Endothelial cell of umbilical vein (primary cell): ENCODE measurements around the gene OR9A2. TPM values are rescaled to one million over a fixed set of nuclear protein-coding genes. Genes with fewer than 3 reads are reported as not detected.

Experiments used
- BruUV-seq: library from RNA; stranded (reverse); fragments of 400-500 nt; replicated peaks from 2 replicates; lab custom pipeline; 2021; lab: Mats Ljungman, UMichigan
- CTCF ChIA-PET: fragments of 300-600, 350-600 bp; sonication (Branson Sonifier 250); formaldehyde crosslinking; loops from one replicate; lab custom pipeline; 2021; ENCODE audit warnings: antibody characterized with exemption, inconsistent platforms; lab: Charles Lee
- POLR2A ChIA-PET: fragments of 300-600, 350-600 bp; sonication (Branson Sonifier 250); formaldehyde crosslinking; loops from one replicate; lab custom pipeline; 2021; ENCODE audit warnings: antibody characterized with exemption, inconsistent platforms; lab: Charles Lee
- DNase-seq: peaks from one replicate; pipeline ENCODE4 v3.0.0-alpha.2; 2011; ENCODE audit warnings: low read depth, low spot score
- FAIRE-seq: peaks from 2 replicates; lab custom pipeline; 2011; peaks lifted over from hg19 to GRCh38; lab: Jason Lieb, UNC
- H2AFZ ChIP-seq: 2 replicates; pipeline ENCODE4 v1.6.0; 2012; ENCODE audit warnings: low read depth, low read length, control low read depth, inconsistent platforms
- H3K27ac ChIP-seq: 2 replicates; pipeline ENCODE4 v1.5.1; 2011; ENCODE audit warnings: low read depth, mild to moderate bottlenecking, control low read depth, low read length, moderate library complexity; ENCODE audit not compliant: insufficient read depth
- H3K27me3 ChIP-seq, 2 experiments: 2 replicates each; pipeline versions ENCODE4 v1.6.0 to v1.6.1; 2011; ENCODE audit warnings: low read length in 2 of 2, mixed read lengths in 1 of 2; ENCODE audit not compliant: control insufficient read depth in 2 of 2, insufficient read depth in 2 of 2
- H3K36me3 ChIP-seq, 2 experiments: 2 replicates in 1 of 2; 3 replicates in 1 of 2; pipeline ENCODE4 v1.5.1; 2011; ENCODE audit warnings: low read length in 2 of 2, mild to moderate bottlenecking in 1 of 2, moderate library complexity in 1 of 2; ENCODE audit not compliant: control insufficient read depth in 2 of 2, insufficient read depth in 2 of 2; ENCODE audit errors: extremely low read depth in 1 of 2
- H3K4me1 ChIP-seq: 3 replicates; pipeline ENCODE4 v1.5.1; 2011; ENCODE audit warnings: mild to moderate bottlenecking, low read length; ENCODE audit not compliant: control insufficient read depth, insufficient read depth; ENCODE audit errors: extremely low read depth
- H3K4me2 ChIP-seq: 2 replicates; pipeline ENCODE4 v1.6.1; 2011; ENCODE audit warnings: low read length, control low read depth, mixed read lengths; ENCODE audit not compliant: insufficient read depth
- H3K4me3 ChIP-seq, 3 experiments: fragments of 200-600 bp in 1 of 3; sonication (generic), shearing (Covaris generic) in 1 of 3; replicated peaks in 1 of 3; 2 replicates each; pipeline ENCODE4 v1.5.1; 2011 to 2016; ENCODE audit warnings: control low read depth in 3 of 3, low read length in 3 of 3, mild to moderate bottlenecking in 2 of 3, inconsistent platforms in 1 of 3, low read depth in 1 of 3, moderate library complexity in 1 of 3; ENCODE audit not compliant: insufficient read depth in 1 of 3
- H3K79me2 ChIP-seq: 2 replicates; pipeline ENCODE4 v1.6.0; 2012; ENCODE audit warnings: low read length, inconsistent platforms; ENCODE audit not compliant: control insufficient read depth, insufficient read depth
- H3K9ac ChIP-seq: replicated peaks from 2 replicates; pipeline ENCODE3; 2011; ENCODE audit warnings: low read length, control low read depth; ENCODE audit not compliant: insufficient read depth; ENCODE audit errors: extremely low read depth
- H3K9me1 ChIP-seq: replicated peaks from 3 replicates; pipeline ENCODE4 v1.6.0; 2011; ENCODE audit warnings: mild to moderate bottlenecking, low read length; ENCODE audit not compliant: control insufficient read depth, insufficient read depth; ENCODE audit errors: extremely low read depth
- H3K9me3 ChIP-seq: replicated peaks from 2 replicates; pipeline ENCODE4 v1.5.1; 2012; ENCODE audit warnings: low read length, inconsistent platforms; ENCODE audit not compliant: control insufficient read depth, insufficient read depth
- H4K20me1 ChIP-seq: replicated peaks from 2 replicates; pipeline ENCODE3; 2011; ENCODE audit warnings: mild to moderate bottlenecking, low read length; ENCODE audit not compliant: control insufficient read depth, insufficient read depth; ENCODE audit errors: extremely low read depth
- CTCF ChIP-seq, 2 donors: IDR thresholded peaks; 1 replicate in 1 of 2; 2 replicates in 1 of 2; pipeline ENCODE4 v1.5.1; 2011; ENCODE audit warnings: low read length in 2 of 2, mild to moderate bottlenecking in 2 of 2, moderate library complexity in 2 of 2, control low read depth in 1 of 2, inconsistent platforms in 1 of 2, low read depth in 1 of 2; ENCODE audit not compliant: insufficient read depth in 1 of 2; ENCODE audit errors: extremely low read depth in 1 of 2
- EZH2 ChIP-seq: IDR thresholded peaks from 2 replicates; pipeline ENCODE4 v1.6.1; 2012; ENCODE audit warnings: borderline replicate concordance, low read depth, mild to moderate bottlenecking, moderate library complexity, low read length, inconsistent platforms; ENCODE audit not compliant: severe bottlenecking
- FOS ChIP-seq: IDR thresholded peaks from 2 replicates; pipeline ENCODE4 v1.6.1; 2011; ENCODE audit warnings: mild to moderate bottlenecking, low read length, moderate library complexity, borderline replicate concordance; ENCODE audit not compliant: insufficient read depth
- GATA2 ChIP-seq: IDR thresholded peaks from 2 replicates; pipeline ENCODE4 v1.7.0; 2011; ENCODE audit warnings: low read depth, mild to moderate bottlenecking, moderate library complexity, mixed read lengths, low read length; ENCODE audit not compliant: insufficient read length, insufficient read depth
- JUN ChIP-seq: IDR thresholded peaks from 2 replicates; pipeline ENCODE4 v1.6.1; 2011; ENCODE audit warnings: borderline replicate concordance, low read depth; ENCODE audit not compliant: insufficient read length, insufficient read depth
- MAX ChIP-seq: IDR thresholded peaks from 2 replicates; pipeline ENCODE4 v1.6.1; 2011; ENCODE audit not compliant: insufficient read depth, insufficient read length
- MYC ChIP-seq: IDR thresholded peaks from one replicate; pipeline ENCODE4 v1.6.1; 2011; ENCODE audit warnings: mild to moderate bottlenecking, low read depth, low read length
- POLR2A ChIP-seq: IDR thresholded peaks from 2 replicates; pipeline ENCODE4 v1.6.1; 2012; ENCODE audit warnings: low read depth, mild to moderate bottlenecking, control low read depth, low read length
- POLR2AphosphoS5 ChIP-seq: IDR thresholded peaks from 2 replicates; pipeline ENCODE4 v1.6.1; 2012; ENCODE audit warnings: low read depth, mild to moderate bottlenecking, control low read depth, low read length, moderate library complexity; ENCODE audit not compliant: insufficient read depth
- dilution Hi-C: fragments of 300-500 bp; cut with MboI; formaldehyde crosslinking; loops from one replicate; pipeline ENCODE4 v1.15.0; 2019; ENCODE audit warnings: low sequenced_read_pairs; ENCODE audit not compliant: extremely low pct_ligation_motif_present
- intact Hi-C: fragments of 100-400 bp; cut with micrococcal nuclease; formaldehyde crosslinking; loops from one replicate; pipeline ENCODE4 v1.10.0; 2022
- polyA plus RNA-seq, 4 experiments: library from polyadenylated mRNA; depleted of rRNA in 3 of 4; stranded (reverse) in 3 of 4; unstranded in 1 of 4; fragments of >200 nt; gene quantifications; 2 replicates each; pipeline versions ENCODE4 v1.2.1 to v1.2.3, GENCODE V29; 2011 to 2012; ENCODE audit warnings: missing spikeins in 1 of 4
- total RNA-seq: library from RNA; stranded (reverse); gene quantifications from 2 replicates; pipeline ENCODE4 v1.2.3, GENCODE V29; 2021

OR9A2 gene
- total and polyA plus RNA-seq, 2 donors (not counting 3 experiments of a cell fraction or from before 2014, with no cell fraction given): not detected

GRCh38 chr7:143041346-143041745 is 14.4 kb upstream of the OR9A2 start:
- Histone ChIP-seq H3K27ac (no peak overlapping the region), H3K9me3 (no peaks in the 10 kb centered on the region)

GRCh38 chr7:143040209-143040715 is 13.3 kb upstream of the OR9A2 start:
- BruUV-seq: no TSS peak
- peaks cover 0 to 2% of the 10 kb centered on the region in 2 experiments for H3K27me3 ChIP-seq
- TF ChIP-seq POLR2A (no peak), MAX (no peak), CTCF (IDR thresholded peaks at IDR 0.05; ENCODE audit: extremely low read depth in 1 of 2, insufficient read depth in 1 of 2, low read depth in 1 of 2, low read length in 2 of 2) (no peak), POLR2AphosphoS5 (no peak), GATA2 (no peak), MYC (no peak), FOS (no peak), JUN (no peak), EZH2 (no peak)
- no peak overlapping the region for H3K4me2 ChIP-seq
- intact Hi-C loops (no loop called here), dilution Hi-C loops (no loop called here)
- no peaks in the 10 kb centered on the region for H3K4me1 ChIP-seq
- CTCF ChIA-PET: no interaction called here
- H3K36me3 ChIP-seq: no peaks in the 10 kb centered on the region
- H3K9me3 ChIP-seq: no peaks in the 10 kb centered on the region
- POLR2A ChIA-PET: no interaction called here
- H3K27ac ChIP-seq: no peak overlapping the region
- no peak overlapping the region for H2AFZ ChIP-seq
- H4K20me1 ChIP-seq: no peaks in the 10 kb centered on the region
- no peak for FAIRE-seq
- H3K9me1 ChIP-seq: no peaks in the 10 kb centered on the region
- no peak overlapping the region for H3K4me3 ChIP-seq
- H3K79me2 ChIP-seq: no peaks in the 10 kb centered on the region
- DNase-seq: no peak
- H3K9ac ChIP-seq: no peak overlapping the region

More at GRCh38 chr7:143041346-143041745, 14.4 kb upstream of the OR9A2 start:
- Histone ChIP-seq H3K27me3 (peaks cover under 1 to 2% of the 10 kb centered on the region in 2 experiments), H3K4me2 (no peak overlapping the region), H3K9me1 (no peaks in the 10 kb centered on the region), H3K9ac (no peak overlapping the region), H3K4me3 (no peak overlapping the region), H3K79me2 (no peaks in the 10 kb centered on the region), H2AFZ (no peak overlapping the region), H3K36me3 (no peaks in the 10 kb centered on the region), H4K20me1 (no peaks in the 10 kb centered on the region), H3K4me1 (no peaks in the 10 kb centered on the region)
- dilution Hi-C loops: no loop called here
- CTCF ChIA-PET: interaction anchor here (1.1 kb wide), 1 partner anchor 174 kb away, joined by 5 read pairs; no protein-coding TSS in a partner anchor
- TF ChIP-seq MAX (no peak), EZH2 (no peak), FOS (no peak), JUN (no peak), POLR2AphosphoS5 (no peak), POLR2A (no peak), MYC (no peak)
- POLR2A ChIA-PET: no interaction called here
- DNase-seq: no peak
- intact Hi-C loops: no loop called here
- FAIRE-seq: no peak
- no TSS peak for BruUV-seq
